A549 (cell line): Measurements from ENCODE around the gene DHX58. TPM values are rescaled to one million over a fixed set of nuclear protein-coding genes. Genes with fewer than 3 reads are reported as not detected.
A peak's percentile ranks its signal among the peaks of the same experiment; 100 is the strongest.

ENCODE experiments used
- ATAC-seq, 2 experiments: fragments of 200-7000 bp in 1 of 2; fragments of >200 bp in 1 of 2; cut with Nextera tagmentation in 1 of 2; cut with Tn5 transposase in 1 of 2; 3 replicates each; pipeline versions ENCODE4 v1.8.0 to v1.9.1; 2018 to 2020; ENCODE audit warnings: mild to moderate bottlenecking in 1 of 2, moderate library complexity in 1 of 2
- CTCF ChIA-PET: fragments of 300-600 bp; sonication (Branson Sonifier 250); formaldehyde crosslinking; extraction: SDS; loops from one replicate; lab custom pipeline; 2021; ENCODE audit warnings: antibody characterized with exemption, inconsistent platforms; lab: Yijun Ruan, JAX
- POLR2A ChIA-PET: fragments of 350-600 bp; formaldehyde crosslinking; extraction: SDS; loops from one replicate; lab custom pipeline; 2021; ENCODE audit warnings: antibody characterized with exemption, inconsistent platforms; lab: Yijun Ruan, JAX
- DNase-seq, 2 experiments: peaks; one replicate each; pipeline versions ENCODE4 v3.0.0 to v3.0.0-alpha.2; 2011 to 2016; ENCODE audit warnings: low read depth in 1 of 2, low spot score in 1 of 2
- FAIRE-seq: peaks from 2 replicates; lab custom pipeline; 2011; peaks lifted over from hg19 to GRCh38; lab: Jason Lieb, UNC
- H3K27ac ChIP-seq, 2 experiments: fragments of >200 bp; sonication (Bioruptor Twin); formaldehyde crosslinking; 3 replicates each; pipeline ENCODE4 v1.5.1; 2016 to 2017
- H3K4me1 ChIP-seq: fragments of >200 bp; sonication (Bioruptor Twin); formaldehyde crosslinking; 3 replicates; pipeline ENCODE4 v1.6.1; 2016
- H3K4me2 ChIP-seq: fragments of >200 bp; sonication (Bioruptor Twin); formaldehyde crosslinking; 3 replicates; pipeline ENCODE4 v1.6.1; 2016
- H3K4me3 ChIP-seq: fragments of >200 bp; sonication (Bioruptor Twin); formaldehyde crosslinking; 3 replicates; pipeline ENCODE4 v1.5.1; 2016
- H3K9me3 ChIP-seq: fragments of >200 bp; sonication (Bioruptor Twin); formaldehyde crosslinking; 3 replicates; pipeline ENCODE4 v1.6.1; 2016
- BHLHE40 ChIP-seq: IDR thresholded peaks from 2 replicates; pipeline ENCODE4 v1.6.1; 2012; ENCODE audit warnings: low read depth, low read length, inconsistent platforms
- CEBPB ChIP-seq, 2 experiments: fragments of >200 bp in 1 of 2; sonication (Bioruptor Twin) in 1 of 2; formaldehyde crosslinking in 1 of 2; IDR thresholded peaks; 2 replicates each; pipeline ENCODE4 v1.6.1; 2012 to 2016
- CTCF ChIP-seq: fragments of >200 bp; sonication (Bioruptor Twin); formaldehyde crosslinking; IDR thresholded peaks from 3 replicates; pipeline ENCODE4 v1.5.1; 2016
- EHF ChIP-seq: fragments of 250-450 bp; sonication (Bioruptor Pico); IDR thresholded peaks from 2 replicates; pipeline ENCODE4 v1.5.0; 2020; ENCODE audit warnings: mild to moderate bottlenecking
- EHMT2 ChIP-seq: fragments of 200-600 bp; sonication (generic); IDR thresholded peaks from 2 replicates; pipeline ENCODE4 v1.6.1; 2016; ENCODE audit warnings: antibody characterized with exemption, low read depth, mild to moderate bottlenecking, moderate library complexity
- EP300 ChIP-seq, 2 experiments: fragments of >200 bp; sonication (Bioruptor Twin); formaldehyde crosslinking; IDR thresholded peaks; 2 replicates in 1 of 2; 3 replicates in 1 of 2; pipeline ENCODE4 v1.6.1; 2016 to 2017
- ESRRA ChIP-seq: fragments of 150-350 bp; IDR thresholded peaks from 2 replicates; pipeline ENCODE4 v1.6.1; 2014; ENCODE audit warnings: mild to moderate bottlenecking, low read length, borderline replicate concordance
- FOSL2 ChIP-seq, 2 experiments: fragments of 450-650 bp in 1 of 2; fragments of >200 bp in 1 of 2; sonication (Bioruptor Twin) in 1 of 2; formaldehyde crosslinking; IDR thresholded peaks; 2 replicates each; pipeline versions ENCODE4 v1.5.0 to v1.6.1; 2016 to 2020; ENCODE audit warnings: mild to moderate bottlenecking in 1 of 2, moderate library complexity in 1 of 2
- GATA3 ChIP-seq: IDR thresholded peaks from 2 replicates; pipeline ENCODE4 v1.6.1; 2012; ENCODE audit warnings: borderline replicate concordance
- HMGXB4 ChIP-seq: fragments of 250-450 bp; sonication (Bioruptor Pico); IDR thresholded peaks from 2 replicates; pipeline ENCODE4 v1.5.0; 2021; ENCODE audit warnings: mild to moderate bottlenecking, moderate library complexity, borderline replicate concordance
- MAX ChIP-seq: IDR thresholded peaks from 2 replicates; pipeline ENCODE4 v1.6.1; 2012
- MAZ ChIP-seq: fragments of 150-350 bp; IDR thresholded peaks from 2 replicates; pipeline ENCODE4 v1.6.1; 2014; ENCODE audit warnings: antibody characterized with exemption, low read depth, low read length, borderline replicate concordance
- MYC ChIP-seq: IDR thresholded peaks from 2 replicates; pipeline ENCODE4 v1.6.1; 2012; ENCODE audit warnings: mild to moderate bottlenecking, inconsistent platforms, low read length, improper control_type of control experiment, borderline replicate concordance
- NFE2L2 ChIP-seq: fragments of 150-350 bp; conservative IDR thresholded peaks from 2 replicates; pipeline ENCODE4 v1.6.1; 2014; ENCODE audit warnings: low read length
- NPAS2 ChIP-seq: fragments of 250-450 bp; sonication (Bioruptor Pico); IDR thresholded peaks from 2 replicates; pipeline ENCODE4 v1.8.0; 2022; ENCODE audit warnings: mild to moderate bottlenecking, moderate library complexity, borderline replicate concordance
- NR3C1 ChIP-seq: fragments of >200 bp; sonication (Bioruptor Twin); formaldehyde crosslinking; IDR thresholded peaks from 3 replicates; pipeline ENCODE4 v1.6.1; 2017
- PBX3 ChIP-seq: IDR thresholded peaks from 2 replicates; pipeline ENCODE4 v1.6.1; 2012
- PHF8 ChIP-seq: fragments of 200-600 bp; sonication (generic); IDR thresholded peaks from 2 replicates; pipeline ENCODE4 v1.6.1; 2016; ENCODE audit warnings: low read depth, mild to moderate bottlenecking, antibody characterized with exemption, moderate library complexity, borderline replicate concordance
- RCOR1 ChIP-seq: fragments of 150-350 bp; IDR thresholded peaks from 2 replicates; pipeline ENCODE4 v1.6.1; 2014; ENCODE audit warnings: antibody characterized with exemption, low read length, low read depth
- SMC3 ChIP-seq: fragments of >200 bp; sonication (Bioruptor Twin); formaldehyde crosslinking; IDR thresholded peaks from 3 replicates; pipeline ENCODE4 v1.6.1; 2018; ENCODE audit warnings: inconsistent platforms
- SREBF2 ChIP-seq: fragments of 450-650 bp; IDR thresholded peaks from 2 replicates; pipeline ENCODE4 v1.6.1; 2014; ENCODE audit warnings: mild to moderate bottlenecking, moderate library complexity
- TFCP2L1 ChIP-seq: fragments of 250-450 bp; sonication (Bioruptor Pico); IDR thresholded peaks from 2 replicates; pipeline ENCODE4 v1.5.0; 2021; ENCODE audit warnings: mild to moderate bottlenecking
- TP53 ChIP-seq: fragments of 250-450 bp; sonication (Bioruptor Pico); IDR thresholded peaks from 2 replicates; pipeline ENCODE4 v1.5.0; 2021; ENCODE audit warnings: mild to moderate bottlenecking, moderate library complexity
- ZC3H11A ChIP-seq: fragments of 450-650 bp; IDR thresholded peaks from 2 replicates; pipeline ENCODE4 v1.6.1; 2014; ENCODE audit warnings: antibody characterized with exemption, mild to moderate bottlenecking
- WGBS: methylation state at CpG from one replicate; pipeline ENCODE4 v1.1.6; 2017; ENCODE audit errors: missing lambda C conversion rate; 5-methylcytosine and 5-hydroxymethylcytosine counted together
- polyA plus RNA-seq, 4 experiments: library from polyadenylated mRNA; depleted of rRNA in 3 of 4; stranded (reverse); fragments of >200 nt; fragmentation: RNase III in 1 of 4; extraction: RNeasy Plus Mini Kit Qiagen cat#74134 plus additional on column Dnase treatment in 1 of 4; gene quantifications; 2 replicates in 3 of 4; 3 replicates in 1 of 4; pipeline ENCODE4 v1.2.3, GENCODE V29; 2011 to 2017

Gene DHX58
- polyA plus RNA-seq, 2 of the 4 experiments (the other 2 are of a cell fraction): 0.37 to 0.59 TPM

GRCh38 chr17:42081516-42082129 is 30.9 kb downstream of the DHX58 start:
- no peak overlapping the region for H3K4me3 ChIP-seq
- DNase-seq: no peak
- ChIA-PET CTCF (interaction anchor here (1.0 to 8.1 kb wide), 5 partner anchors 15 to 119 kb away, joined by 4 to 85 read pairs (median 4); no protein-coding TSS in a partner anchor), POLR2A (no interaction called here)
- peak; percentile 42 to 50; a peak in 4 of 6 replicates for ATAC-seq
- no peak for FAIRE-seq
- no peak overlapping the region for H3K4me2 ChIP-seq
- H3K9me3 ChIP-seq: no peaks in the 10 kb centered on the region
- WGBS: 56% methylated on average over 9 of the region's 9 CpGs
- no peak for TF ChIP-seq ZC3H11A
- TF ChIP-seq NPAS2 (CRISPR knock-in tag): no peak
- no peak for TF ChIP-seq FOSL2 (IDR thresholded peaks at IDR 0.05)
- TF ChIP-seq FOSL2 (CRISPR knock-in tag; IDR thresholded peaks at IDR 0.05): no peak
- TF ChIP-seq PBX3: no peak
- TF ChIP-seq GATA3: no peak
- no peak for TF ChIP-seq NR3C1
- no peak for TF ChIP-seq TP53
- TF ChIP-seq NFE2L2: no peak
- TF ChIP-seq MAX: no peak
- TF ChIP-seq PHF8: no peak
- no peak overlapping the region for H3K27ac ChIP-seq
- peaks cover 9% of the 10 kb centered on the region; the same call in 1 of the 3 replicates for H3K4me1 ChIP-seq

GRCh38 chr17:42079541-42079940 is 33.0 kb downstream of the DHX58 start:
- DNase-seq (no peak), FAIRE-seq (no peak), ATAC-seq (no peak)
- H3K9me3 ChIP-seq: no peaks in the 10 kb centered on the region
- H3K4me3 ChIP-seq: no peak overlapping the region
- H3K4me2 ChIP-seq: no peak overlapping the region
- H3K27ac ChIP-seq: no peak overlapping the region
- WGBS: 71% methylated on average over 2 of the region's 2 CpGs
- POLR2A ChIA-PET: no interaction called here
- H3K4me1 ChIP-seq: peaks cover 9% of the 10 kb centered on the region; the same call in 1 of the 3 replicates
- TF ChIP-seq EP300 (IDR thresholded peaks at IDR 0.05) (no peak), NFE2L2 (no peak)
- CTCF ChIA-PET: interaction anchor here (0.6 to 8.1 kb wide), 13 partner anchors 8 to 438 kb away, joined by 3 to 85 read pairs (median 4); no protein-coding TSS in a partner anchor

- DNase-seq (no peak), ATAC-seq (no peak), FAIRE-seq (peak; percentile 28)
- Histone ChIP-seq H3K27ac (no peak overlapping the region), H3K4me3 (no peak overlapping the region), H3K4me2 (no peak overlapping the region), H3K9me3 (no peaks in the 10 kb centered on the region), H3K4me1 (peaks cover 9% of the 10 kb centered on the region; the same call in 1 of the 3 replicates)
- TF ChIP-seq TFCP2L1 (CRISPR knock-in tag) (no peak), MYC (no peak), RCOR1 (no peak), EHMT2 (no peak), PHF8 (no peak), SREBF2 (no peak), ESRRA (no peak)
- ChIA-PET CTCF (interaction anchor here (0.7 to 8.1 kb wide), 3 partner anchors 12 to 341 kb away, joined by 4 to 85 read pairs (median 6); no protein-coding TSS in a partner anchor), POLR2A (no interaction called here)
- WGBS: 84% methylated on average over 8 of the region's 8 CpGs
These were observed 34.0 kb downstream of the DHX58 start for GRCh38 chr17:42078396-42079043.

GRCh38 chr17:42077755-42078154 is 34.8 kb downstream of the DHX58 start:
- no peak overlapping the region for H3K27ac ChIP-seq
- H3K4me1 ChIP-seq: peaks cover 9% of the 10 kb centered on the region; the same call in 1 of the 3 replicates
- ATAC-seq (no peak), DNase-seq (no peak), FAIRE-seq (no peak)
- no peaks in the 10 kb centered on the region for H3K9me3 ChIP-seq
- H3K4me2 ChIP-seq: no peak overlapping the region
- H3K4me3 ChIP-seq: no peak overlapping the region
- 93% methylated on average over 5 of the region's 5 CpGs for WGBS
- ChIA-PET POLR2A (no interaction called here), CTCF (interaction anchor here (0.7 to 8.1 kb wide), 4 partner anchors 11 to 340 kb away, joined by 3 to 85 read pairs (median 4); partner anchors contain the start of gene ZNF385C)
- TF ChIP-seq MAZ: no peak
- no peak for TF ChIP-seq PHF8
- no peak for TF ChIP-seq CTCF
- no peak for TF ChIP-seq TFCP2L1 (CRISPR knock-in tag)
- no peak for TF ChIP-seq BHLHE40
- TF ChIP-seq HMGXB4 (CRISPR knock-in tag): no peak
- TF ChIP-seq CEBPB (IDR thresholded peaks at IDR 0.05): no peak
- no peak for TF ChIP-seq EHF (CRISPR knock-in tag)
- no peak for TF ChIP-seq SMC3
- no peak for TF ChIP-seq FOSL2 (IDR thresholded peaks at IDR 0.05)
- no peak for TF ChIP-seq FOSL2 (CRISPR knock-in tag; IDR thresholded peaks at IDR 0.05)
